ENCODE measurements around the gene FAM83F.

DNA sequence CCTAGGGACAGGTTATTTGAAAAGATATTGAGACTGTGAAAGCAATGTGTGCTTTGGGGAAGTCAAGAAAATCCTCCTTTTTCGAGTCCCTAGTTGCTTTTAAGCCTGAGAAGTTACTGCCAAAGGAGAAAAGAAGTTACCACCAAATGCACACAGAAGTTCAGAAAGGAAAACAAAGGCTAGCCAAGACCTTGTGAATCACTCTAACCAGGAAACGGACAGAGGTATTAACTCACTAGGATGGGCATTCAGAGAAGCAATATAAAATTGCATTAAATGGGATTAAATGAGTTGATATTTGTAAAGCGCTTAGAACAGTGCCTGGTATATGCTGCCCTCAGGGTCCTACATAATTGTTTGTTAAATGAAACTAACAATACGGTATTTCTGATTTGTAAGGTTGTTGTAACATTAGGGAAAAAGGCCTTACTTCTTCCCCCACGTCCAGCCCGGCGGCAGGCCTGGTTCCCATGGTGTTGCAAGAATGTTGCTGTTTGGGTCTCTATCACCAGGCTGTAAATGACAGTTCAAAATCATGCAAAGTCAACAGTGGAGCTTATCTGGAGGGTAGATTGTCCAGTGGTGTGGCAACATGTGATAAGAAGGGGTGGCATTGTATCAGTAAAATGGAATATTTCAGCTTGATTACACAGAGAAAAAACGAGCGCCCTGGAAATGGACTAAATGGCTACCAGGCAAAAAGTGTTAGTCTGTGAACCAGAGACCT lies 27.5 kb upstream of the FAM83F start:
- TF ChIP-seq ZNF565 (CRISPR knock-in tag; conservative IDR thresholded peaks at IDR 0.05; ENCODE audit: low read depth) (no peak), ESRRG (CRISPR knock-in tag; IDR thresholded peaks at IDR 0.05) (no peak), ZC3H10 (CRISPR knock-in tag; IDR thresholded peaks at IDR 0.05) (no peak), ISL1 (CRISPR knock-in tag; IDR thresholded peaks at IDR 0.05) (no peak), RARB (CRISPR knock-in tag; IDR thresholded peaks at IDR 0.05) (no peak), TOX (CRISPR knock-in tag; IDR thresholded peaks at IDR 0.05; ENCODE audit: borderline replicate concordance) (no peak), PPARA (CRISPR knock-in tag; IDR thresholded peaks at IDR 0.05; ENCODE audit: borderline replicate concordance) (no peak), ZNF8 (CRISPR knock-in tag; IDR thresholded peaks at IDR 0.05) (no peak), OSR1 (CRISPR knock-in tag; IDR thresholded peaks at IDR 0.05) (no peak), ZFP30 (CRISPR knock-in tag; IDR thresholded peaks at IDR 0.05) (no peak)
- TF ChIP-seq, protein P1, sequence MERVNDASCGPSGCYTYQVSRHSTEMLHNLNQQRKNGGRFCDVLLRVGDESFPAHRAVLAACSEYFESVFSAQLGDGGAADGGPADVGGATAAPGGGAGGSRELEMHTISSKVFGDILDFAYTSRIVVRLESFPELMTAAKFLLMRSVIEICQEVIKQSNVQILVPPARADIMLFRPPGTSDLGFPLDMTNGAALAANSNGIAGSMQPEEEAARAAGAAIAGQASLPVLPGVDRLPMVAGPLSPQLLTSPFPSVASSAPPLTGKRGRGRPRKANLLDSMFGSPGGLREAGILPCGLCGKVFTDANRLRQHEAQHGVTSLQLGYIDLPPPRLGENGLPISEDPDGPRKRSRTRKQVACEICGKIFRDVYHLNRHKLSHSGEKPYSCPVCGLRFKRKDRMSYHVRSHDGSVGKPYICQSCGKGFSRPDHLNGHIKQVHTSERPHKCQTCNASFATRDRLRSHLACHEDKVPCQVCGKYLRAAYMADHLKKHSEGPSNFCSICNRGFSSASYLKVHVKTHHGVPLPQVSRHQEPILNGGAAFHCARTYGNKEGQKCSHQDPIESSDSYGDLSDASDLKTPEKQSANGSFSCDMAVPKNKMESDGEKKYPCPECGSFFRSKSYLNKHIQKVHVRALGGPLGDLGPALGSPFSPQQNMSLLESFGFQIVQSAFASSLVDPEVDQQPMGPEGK (CRISPR knock-in tag; IDR thresholded peaks at IDR 0.05; ENCODE audit: borderline replicate concordance) = no peak
- TF ChIP-seq, protein P2, sequence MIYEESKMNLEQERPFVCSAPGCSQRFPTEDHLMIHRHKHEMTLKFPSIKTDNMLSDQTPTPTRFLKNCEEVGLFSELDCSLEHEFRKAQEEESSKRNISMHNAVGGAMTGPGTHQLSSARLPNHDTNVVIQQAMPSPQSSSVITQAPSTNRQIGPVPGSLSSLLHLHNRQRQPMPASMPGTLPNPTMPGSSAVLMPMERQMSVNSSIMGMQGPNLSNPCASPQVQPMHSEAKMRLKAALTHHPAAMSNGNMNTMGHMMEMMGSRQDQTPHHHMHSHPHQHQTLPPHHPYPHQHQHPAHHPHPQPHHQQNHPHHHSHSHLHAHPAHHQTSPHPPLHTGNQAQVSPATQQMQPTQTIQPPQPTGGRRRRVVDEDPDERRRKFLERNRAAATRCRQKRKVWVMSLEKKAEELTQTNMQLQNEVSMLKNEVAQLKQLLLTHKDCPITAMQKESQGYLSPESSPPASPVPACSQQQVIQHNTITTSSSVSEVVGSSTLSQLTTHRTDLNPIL (CRISPR knock-in tag; IDR thresholded peaks at IDR 0.05; ENCODE audit: low read depth) = no peak
- TF ChIP-seq, protein P3, sequence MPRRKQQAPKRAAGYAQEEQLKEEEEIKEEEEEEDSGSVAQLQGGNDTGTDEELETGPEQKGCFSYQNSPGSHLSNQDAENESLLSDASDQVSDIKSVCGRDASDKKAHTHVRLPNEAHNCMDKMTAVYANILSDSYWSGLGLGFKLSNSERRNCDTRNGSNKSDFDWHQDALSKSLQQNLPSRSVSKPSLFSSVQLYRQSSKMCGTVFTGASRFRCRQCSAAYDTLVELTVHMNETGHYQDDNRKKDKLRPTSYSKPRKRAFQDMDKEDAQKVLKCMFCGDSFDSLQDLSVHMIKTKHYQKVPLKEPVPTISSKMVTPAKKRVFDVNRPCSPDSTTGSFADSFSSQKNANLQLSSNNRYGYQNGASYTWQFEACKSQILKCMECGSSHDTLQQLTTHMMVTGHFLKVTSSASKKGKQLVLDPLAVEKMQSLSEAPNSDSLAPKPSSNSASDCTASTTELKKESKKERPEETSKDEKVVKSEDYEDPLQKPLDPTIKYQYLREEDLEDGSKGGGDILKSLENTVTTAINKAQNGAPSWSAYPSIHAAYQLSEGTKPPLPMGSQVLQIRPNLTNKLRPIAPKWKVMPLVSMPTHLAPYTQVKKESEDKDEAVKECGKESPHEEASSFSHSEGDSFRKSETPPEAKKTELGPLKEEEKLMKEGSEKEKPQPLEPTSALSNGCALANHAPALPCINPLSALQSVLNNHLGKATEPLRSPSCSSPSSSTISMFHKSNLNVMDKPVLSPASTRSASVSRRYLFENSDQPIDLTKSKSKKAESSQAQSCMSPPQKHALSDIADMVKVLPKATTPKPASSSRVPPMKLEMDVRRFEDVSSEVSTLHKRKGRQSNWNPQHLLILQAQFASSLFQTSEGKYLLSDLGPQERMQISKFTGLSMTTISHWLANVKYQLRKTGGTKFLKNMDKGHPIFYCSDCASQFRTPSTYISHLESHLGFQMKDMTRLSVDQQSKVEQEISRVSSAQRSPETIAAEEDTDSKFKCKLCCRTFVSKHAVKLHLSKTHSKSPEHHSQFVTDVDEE (CRISPR knock-in tag; IDR thresholded peaks at IDR 0.05) = no peak
